ENCODE measurements around the gene RNF10. TPM values are rescaled to one million over a fixed set of nuclear protein-coding genes. Genes with fewer than 3 reads are reported as not detected.
"Not testable (repeated sequence)": the region's sequence is repeated elsewhere in the genome, so short reads cannot be mapped to it uniquely, and the experiment has no call there.

RNF10 gene
- total RNA-seq, result 150 to 160 TPM (median 151 TPM) in 3 replicates

DNA sequence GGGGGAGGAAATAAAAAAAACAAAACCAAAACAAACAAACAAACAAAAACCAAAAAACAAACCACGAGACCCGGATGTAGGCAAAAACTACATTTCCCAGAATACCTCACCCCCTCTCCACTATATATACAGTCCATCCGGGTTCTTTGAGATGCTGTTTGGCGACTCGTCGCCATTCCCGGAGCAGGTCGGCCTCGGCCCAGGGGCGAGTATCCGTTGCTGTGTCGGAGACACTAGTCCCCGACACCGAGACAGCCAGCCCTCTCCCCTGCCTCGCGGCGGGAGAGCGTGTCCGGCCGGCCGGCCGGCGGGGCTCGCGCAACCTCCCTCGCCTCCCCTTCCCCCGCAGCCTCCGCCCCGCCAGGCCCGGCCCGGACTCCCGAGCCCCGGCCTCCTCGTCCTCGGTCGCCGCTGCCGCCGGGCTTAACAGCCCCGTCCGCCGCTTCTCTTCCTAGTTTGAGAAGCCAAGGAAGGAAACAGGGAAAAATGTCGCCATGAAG, at the start of gene RNF10:
RNF10 (plus strand) TSS at position 154 of the 500 bp plus-strand sequence. CDS start 456 bp downstream, outside the sequence.
- Mint-ChIP-seq H3K36me3 (no peaks in the 10 kb centered on the region), H3K4me3 (peak within 1 kb of the TSS; percentile 95), H3K27me3 (ENCODE audit: low read depth) (no peaks in the 10 kb centered on the region), H3K9me3 (no peaks in the 10 kb centered on the region), H3K27ac (peak within 1 kb of the TSS; percentile 96), H3K4me1 (peaks cover 47% of the 10 kb centered on the region)
- TF ChIP-seq, protein P1, sequence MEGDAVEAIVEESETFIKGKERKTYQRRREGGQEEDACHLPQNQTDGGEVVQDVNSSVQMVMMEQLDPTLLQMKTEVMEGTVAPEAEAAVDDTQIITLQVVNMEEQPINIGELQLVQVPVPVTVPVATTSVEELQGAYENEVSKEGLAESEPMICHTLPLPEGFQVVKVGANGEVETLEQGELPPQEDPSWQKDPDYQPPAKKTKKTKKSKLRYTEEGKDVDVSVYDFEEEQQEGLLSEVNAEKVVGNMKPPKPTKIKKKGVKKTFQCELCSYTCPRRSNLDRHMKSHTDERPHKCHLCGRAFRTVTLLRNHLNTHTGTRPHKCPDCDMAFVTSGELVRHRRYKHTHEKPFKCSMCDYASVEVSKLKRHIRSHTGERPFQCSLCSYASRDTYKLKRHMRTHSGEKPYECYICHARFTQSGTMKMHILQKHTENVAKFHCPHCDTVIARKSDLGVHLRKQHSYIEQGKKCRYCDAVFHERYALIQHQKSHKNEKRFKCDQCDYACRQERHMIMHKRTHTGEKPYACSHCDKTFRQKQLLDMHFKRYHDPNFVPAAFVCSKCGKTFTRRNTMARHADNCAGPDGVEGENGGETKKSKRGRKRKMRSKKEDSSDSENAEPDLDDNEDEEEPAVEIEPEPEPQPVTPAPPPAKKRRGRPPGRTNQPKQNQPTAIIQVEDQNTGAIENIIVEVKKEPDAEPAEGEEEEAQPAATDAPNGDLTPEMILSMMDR (IDR thresholded peaks at IDR 0.05; ENCODE audit: unreplicated experiment), result no peak
- DNase-seq (ENCODE audit: low spot score in 2 of 2, unreplicated experiment in 2 of 2), result peak; percentile 43 to 75

DNA sequence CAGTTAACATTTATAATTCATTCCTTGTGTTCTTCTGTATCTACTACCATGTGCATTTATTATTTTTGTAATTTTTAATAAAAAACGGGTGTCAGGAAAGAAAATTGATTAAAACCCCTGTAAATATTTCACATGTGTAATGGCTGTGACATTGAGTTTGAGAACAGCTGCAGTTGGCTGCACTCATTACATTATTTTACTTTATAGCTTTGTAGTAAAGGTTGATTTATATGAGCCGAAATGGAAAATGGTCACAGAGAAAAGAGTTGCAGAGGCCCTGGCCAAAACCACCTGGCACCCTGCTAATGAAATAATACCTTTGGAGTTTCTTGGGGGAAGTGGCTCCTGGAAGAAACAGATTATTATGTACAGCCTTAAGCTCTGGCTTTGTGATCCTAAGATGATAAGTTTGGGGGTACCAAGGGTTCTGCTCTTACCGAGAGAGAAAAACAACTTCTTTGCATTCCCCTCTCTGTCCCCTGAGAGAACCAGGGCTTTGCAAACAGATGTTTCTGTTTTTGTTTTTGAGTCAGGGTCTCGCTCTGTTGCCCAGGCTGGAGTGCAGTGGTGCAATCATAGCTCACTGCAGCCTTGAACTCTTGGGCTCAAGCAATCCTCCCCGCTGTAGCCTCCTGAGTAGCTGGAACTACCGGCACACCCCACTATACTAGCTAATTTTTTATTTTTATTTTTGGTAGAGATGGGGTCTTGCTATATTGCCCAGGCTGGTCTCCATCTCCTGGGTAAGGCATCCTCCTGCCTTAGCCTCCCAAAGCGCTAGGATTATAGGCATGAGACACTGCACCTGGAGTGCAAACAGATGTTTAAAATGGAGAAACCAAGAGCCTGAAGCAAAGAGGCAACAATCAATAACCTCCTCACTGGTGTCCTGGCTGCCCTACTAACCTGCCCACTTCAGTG, 47.9 kb upstream of the RNF10 start:
- peaks cover 17% of the 10 kb centered on the region for H3K36me3 Mint-ChIP-seq
- H3K4me1 Mint-ChIP-seq, result peaks cover 13% of the 10 kb centered on the region
- no peaks in the 10 kb centered on the region for H3K27me3 Mint-ChIP-seq (ENCODE audit: low read depth)
- no peak overlapping the region for H3K27ac Mint-ChIP-seq
- DNase-seq (ENCODE audit: low spot score in 2 of 2, unreplicated experiment in 2 of 2), result no peak
- TF ChIP-seq, protein P1 (IDR thresholded peaks at IDR 0.05; ENCODE audit: unreplicated experiment), result no peak
- H3K4me3 Mint-ChIP-seq, result no peak overlapping the region
- H3K9me3 Mint-ChIP-seq, result no peaks in the 10 kb centered on the region

DNA sequence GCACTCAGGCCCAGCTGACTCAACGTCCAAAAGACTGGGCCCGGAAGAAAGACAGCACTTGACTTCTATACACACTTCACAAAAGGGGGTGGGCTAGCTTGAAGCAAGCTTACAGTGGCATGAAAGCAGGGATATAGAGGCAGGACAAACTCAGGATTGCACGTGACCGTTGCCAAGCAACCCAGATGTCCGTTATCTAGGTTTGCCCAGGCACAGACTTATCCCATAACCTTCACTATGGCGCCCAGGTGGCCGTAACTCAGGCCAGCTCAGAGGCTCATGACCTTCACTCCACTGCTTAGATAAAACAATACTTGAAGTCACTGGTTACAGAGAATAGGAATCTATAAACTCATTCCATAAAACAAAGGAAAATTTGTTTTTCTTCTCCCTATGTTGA, 46.6 kb upstream of the RNF10 start:
- H3K27ac Mint-ChIP-seq; H3K9me3 Mint-ChIP-seq; H3K27me3 Mint-ChIP-seq (ENCODE audit: low read depth); H3K4me3 Mint-ChIP-seq; DNase-seq (ENCODE audit: low spot score in 2 of 2, unreplicated experiment in 2 of 2): not testable (repeated sequence)
- H3K4me1 Mint-ChIP-seq, result peaks cover 13% of the 10 kb centered on the region
- peaks cover 11% of the 10 kb centered on the region for H3K36me3 Mint-ChIP-seq

DNA sequence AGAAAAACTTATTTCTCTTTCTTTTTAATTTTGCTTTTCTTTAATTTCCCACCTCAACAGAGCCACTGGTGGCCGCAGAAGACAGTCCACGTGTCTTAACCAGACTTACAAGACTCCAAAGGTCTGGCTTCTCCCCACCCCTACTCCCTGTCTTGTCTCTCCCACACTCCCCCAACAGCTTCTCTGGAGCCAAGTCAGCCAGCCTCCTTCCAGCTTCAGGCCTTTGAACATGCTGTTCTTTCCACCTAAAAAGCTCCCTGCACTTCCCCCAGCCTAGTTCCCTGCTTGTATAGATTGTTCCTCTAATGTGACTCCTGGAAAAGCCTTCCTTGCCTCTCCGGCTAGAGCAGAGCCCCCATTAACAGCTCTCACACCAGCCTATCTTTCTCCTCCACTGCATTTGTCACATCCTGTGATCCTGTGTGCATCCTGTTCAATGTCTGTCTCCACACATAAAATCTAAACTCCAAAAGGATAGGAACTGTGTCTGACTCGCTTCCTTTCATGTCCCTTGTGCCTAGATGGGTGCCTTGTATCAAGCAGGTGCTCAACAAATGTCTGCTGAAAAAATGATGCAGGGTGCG, 46.0 kb upstream of the RNF10 start:
- Mint-ChIP-seq H3K27ac (peak overlapping the region; percentile 81), H3K9me3 (no peaks in the 10 kb centered on the region), H3K4me1 (peaks cover 13% of the 10 kb centered on the region), H3K27me3 (ENCODE audit: low read depth) (no peaks in the 10 kb centered on the region), H3K36me3 (peaks cover 11% of the 10 kb centered on the region), H3K4me3 (no peak overlapping the region)
- no peak for DNase-seq (ENCODE audit: low spot score in 2 of 2, unreplicated experiment in 2 of 2)
- TF ChIP-seq, protein P1 (IDR thresholded peaks at IDR 0.05; ENCODE audit: unreplicated experiment), result no peak

DNA sequence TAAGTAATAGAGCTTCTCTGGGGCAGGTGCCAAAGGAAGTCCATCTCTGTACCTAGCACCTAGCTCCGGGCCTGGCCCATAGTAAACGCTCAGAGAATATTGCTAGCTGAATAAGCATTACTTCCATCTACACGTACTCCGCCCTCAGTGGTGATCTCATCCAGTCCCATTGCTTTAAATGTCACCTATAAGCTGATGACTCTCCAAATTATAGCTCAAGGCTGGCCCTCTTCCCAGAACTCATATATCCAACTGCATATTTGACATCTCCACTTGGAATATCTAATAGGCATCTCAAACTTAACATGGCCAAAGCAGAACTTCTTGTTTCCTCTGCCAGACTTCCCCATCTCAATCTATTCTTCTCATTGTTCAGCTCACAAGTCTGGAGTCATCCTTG, 45.1 kb upstream of the RNF10 start:
- DNase-seq (ENCODE audit: low spot score in 2 of 2, unreplicated experiment in 2 of 2), result no peak
- H3K4me3 Mint-ChIP-seq, result no peak overlapping the region
- TF ChIP-seq, protein P1 (IDR thresholded peaks at IDR 0.05; ENCODE audit: unreplicated experiment), result no peak
- no peaks in the 10 kb centered on the region for H3K27me3 Mint-ChIP-seq (ENCODE audit: low read depth)
- H3K36me3 Mint-ChIP-seq, result peaks cover 8% of the 10 kb centered on the region
- H3K27ac Mint-ChIP-seq, result no peak overlapping the region
- no peaks in the 10 kb centered on the region for H3K9me3 Mint-ChIP-seq
- peaks cover 13% of the 10 kb centered on the region for H3K4me1 Mint-ChIP-seq

DNA sequence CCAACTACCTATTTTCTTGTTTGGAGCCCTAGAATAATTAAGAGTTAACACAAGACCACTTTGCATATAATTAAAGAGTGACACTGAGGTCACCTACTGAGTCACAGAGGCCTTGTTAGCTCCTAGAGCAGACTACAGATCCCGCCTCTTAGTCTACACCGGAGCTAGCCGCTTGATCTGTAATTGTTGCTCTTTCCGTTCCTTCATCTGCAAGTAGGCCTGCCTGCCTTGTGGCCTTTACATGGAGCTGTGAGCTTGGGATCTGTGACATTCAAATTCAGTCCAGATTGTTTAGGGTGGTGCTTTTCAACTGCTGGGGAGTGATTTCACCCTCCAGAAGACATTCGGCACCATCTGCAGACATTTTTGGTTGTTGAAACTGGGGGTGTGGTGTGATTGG, 43.8 kb upstream of the RNF10 start:
- no peak for DNase-seq (ENCODE audit: low spot score in 2 of 2, unreplicated experiment in 2 of 2)
- Mint-ChIP-seq H3K36me3 (peaks cover 8% of the 10 kb centered on the region), H3K27me3 (ENCODE audit: low read depth) (no peaks in the 10 kb centered on the region), H3K4me1 (peaks cover 22% of the 10 kb centered on the region), H3K4me3 (no peak overlapping the region), H3K9me3 (no peaks in the 10 kb centered on the region), H3K27ac (no peak overlapping the region)
- TF ChIP-seq, protein P1 (IDR thresholded peaks at IDR 0.05; ENCODE audit: unreplicated experiment), result no peak
